Measurements from ENCODE around the gene SYT6. TPM values are rescaled to one million over a fixed set of nuclear protein-coding genes. Genes with fewer than 3 reads are reported as not detected.

Gene SYT6
- total RNA-seq, 1 experiment from 2014 or later, result 54.2 TPM

- DNase-seq (ENCODE audit: low spot score) (no peak), ATAC-seq (no peak)
- Mint-ChIP-seq H3K9me3 (no peaks in the 10 kb centered on the region), H3K4me3 (no peak overlapping the region), H3K36me3 (peaks cover 67% of the 10 kb centered on the region), H3K27me3 (ENCODE audit: low read depth) (no peaks in the 10 kb centered on the region; the same call in 1 of the 2 replicates), H3K27ac (no peak overlapping the region), H3K4me1 (peaks cover 84% of the 10 kb centered on the region)
- ChIA-PET CTCF (interaction anchor here (0.7 to 4.0 kb wide), 8 partner anchors 10 to 220 kb away, joined by 3 to 17 read pairs (median 6); partner anchors contain the start of genes OLFML3 and SYT6), POLR2A (interaction anchor here (1.0 kb wide), 1 partner anchor 36 kb away, joined by 3 read pairs; the partner anchor contains the start of gene SYT6)
- TF ChIP-seq, protein P1, sequence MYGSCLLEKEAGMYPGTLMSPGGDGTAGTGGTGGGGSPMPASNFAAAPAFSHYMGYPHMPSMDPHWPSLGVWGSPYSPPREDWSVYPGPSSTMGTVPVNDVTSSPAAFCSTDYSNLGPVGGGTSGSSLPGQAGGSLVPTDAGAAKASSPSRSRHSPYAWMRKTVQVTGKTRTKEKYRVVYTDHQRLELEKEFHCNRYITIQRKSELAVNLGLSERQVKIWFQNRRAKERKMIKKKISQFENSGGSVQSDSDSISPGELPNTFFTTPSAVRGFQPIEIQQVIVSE (CRISPR knock-in tag; IDR thresholded peaks at IDR 0.05; ENCODE audit: borderline replicate concordance), result no peak
- no peak for TF ChIP-seq RORB (CRISPR knock-in tag; IDR thresholded peaks at IDR 0.05)
- TF ChIP-seq, protein P2, sequence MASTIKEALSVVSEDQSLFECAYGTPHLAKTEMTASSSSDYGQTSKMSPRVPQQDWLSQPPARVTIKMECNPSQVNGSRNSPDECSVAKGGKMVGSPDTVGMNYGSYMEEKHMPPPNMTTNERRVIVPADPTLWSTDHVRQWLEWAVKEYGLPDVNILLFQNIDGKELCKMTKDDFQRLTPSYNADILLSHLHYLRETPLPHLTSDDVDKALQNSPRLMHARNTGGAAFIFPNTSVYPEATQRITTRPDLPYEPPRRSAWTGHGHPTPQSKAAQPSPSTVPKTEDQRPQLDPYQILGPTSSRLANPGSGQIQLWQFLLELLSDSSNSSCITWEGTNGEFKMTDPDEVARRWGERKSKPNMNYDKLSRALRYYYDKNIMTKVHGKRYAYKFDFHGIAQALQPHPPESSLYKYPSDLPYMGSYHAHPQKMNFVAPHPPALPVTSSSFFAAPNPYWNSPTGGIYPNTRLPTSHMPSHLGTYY (CRISPR knock-in tag; IDR thresholded peaks at IDR 0.05), result no peak
- no peak for TF ChIP-seq MAX (CRISPR knock-in tag; IDR thresholded peaks at IDR 0.05)
- no peak for TF ChIP-seq NFYB (CRISPR knock-in tag; conservative IDR thresholded peaks at IDR 0.05; ENCODE audit: low read depth)
- no peak for TF ChIP-seq ZNF423 (CRISPR knock-in tag; IDR thresholded peaks at IDR 0.05)
- TF ChIP-seq ZNF671 (CRISPR knock-in tag; IDR thresholded peaks at IDR 0.05), result no peak
- TF ChIP-seq TEAD1 (CRISPR knock-in tag; IDR thresholded peaks at IDR 0.05), result no peak
- TF ChIP-seq RELA (CRISPR knock-in tag; IDR thresholded peaks at IDR 0.05; ENCODE audit: borderline replicate concordance), result no peak
- no peak for TF ChIP-seq ZNF416 (CRISPR knock-in tag; IDR thresholded peaks at IDR 0.05)
- no peak for TF ChIP-seq PREB (CRISPR knock-in tag; IDR thresholded peaks at IDR 0.05; ENCODE audit: borderline replicate concordance)
- no peak for TF ChIP-seq ZNF121 (CRISPR knock-in tag; IDR thresholded peaks at IDR 0.05)
- TF ChIP-seq IRF1 (CRISPR knock-in tag; IDR thresholded peaks at IDR 0.05), result no peak
- TF ChIP-seq NFE2L1 (CRISPR knock-in tag; IDR thresholded peaks at IDR 0.05), result no peak
- no peak for TF ChIP-seq TEAD4 (CRISPR knock-in tag; IDR thresholded peaks at IDR 0.05)
These were observed 36.0 kb downstream of the SYT6 start for GRCh38 chr1:114117654-114118053.

DNA sequence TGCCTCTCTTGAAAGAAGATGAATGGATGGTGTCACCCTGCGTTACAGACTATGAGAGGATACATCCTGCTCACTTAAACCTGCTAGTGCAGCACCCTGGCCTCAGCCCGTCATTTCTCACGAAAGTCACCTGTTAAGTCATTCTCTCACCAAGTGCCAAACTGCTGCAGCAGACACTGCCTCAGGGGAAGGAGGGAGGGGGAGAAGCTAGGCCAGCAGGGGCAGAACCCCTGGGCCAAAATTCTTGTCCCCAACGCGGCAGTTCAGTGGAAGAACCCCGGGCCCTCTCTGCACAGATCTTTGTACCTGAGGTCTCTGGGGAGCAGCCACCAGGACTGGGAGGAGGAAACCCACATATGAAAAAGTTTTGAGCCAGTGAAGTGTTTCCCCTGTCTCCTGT lies 37.6 kb downstream of the SYT6 start:
- POLR2A ChIA-PET, result no interaction called here
- CTCF ChIA-PET, result interaction anchor here (0.8 to 1.6 kb wide), 2 partner anchors 11 to 167 kb away, joined by 3 read pairs; no protein-coding TSS in a partner anchor
- H3K27me3 Mint-ChIP-seq (ENCODE audit: low read depth), result no peaks in the 10 kb centered on the region; the same call in 1 of the 2 replicates
- H3K4me1 Mint-ChIP-seq, result peaks cover 87% of the 10 kb centered on the region
- peaks cover 73% of the 10 kb centered on the region for H3K36me3 Mint-ChIP-seq
- H3K4me3 Mint-ChIP-seq, result no peak overlapping the region
- H3K9me3 Mint-ChIP-seq, result no peaks in the 10 kb centered on the region
- H3K27ac Mint-ChIP-seq, result peak overlapping the region; percentile 38; the same call in 1 of the 2 replicates
- no peak for ATAC-seq
- no peak for DNase-seq (ENCODE audit: low spot score)
- TF ChIP-seq PRDM15 (CRISPR knock-in tag; IDR thresholded peaks at IDR 0.05), result no peak
- no peak for TF ChIP-seq NR2C2 (CRISPR knock-in tag; IDR thresholded peaks at IDR 0.05)
- no peak for TF ChIP-seq ZNF317 (CRISPR knock-in tag; IDR thresholded peaks at IDR 0.05; ENCODE audit: borderline replicate concordance, low read depth)
- TF ChIP-seq, protein P3, sequence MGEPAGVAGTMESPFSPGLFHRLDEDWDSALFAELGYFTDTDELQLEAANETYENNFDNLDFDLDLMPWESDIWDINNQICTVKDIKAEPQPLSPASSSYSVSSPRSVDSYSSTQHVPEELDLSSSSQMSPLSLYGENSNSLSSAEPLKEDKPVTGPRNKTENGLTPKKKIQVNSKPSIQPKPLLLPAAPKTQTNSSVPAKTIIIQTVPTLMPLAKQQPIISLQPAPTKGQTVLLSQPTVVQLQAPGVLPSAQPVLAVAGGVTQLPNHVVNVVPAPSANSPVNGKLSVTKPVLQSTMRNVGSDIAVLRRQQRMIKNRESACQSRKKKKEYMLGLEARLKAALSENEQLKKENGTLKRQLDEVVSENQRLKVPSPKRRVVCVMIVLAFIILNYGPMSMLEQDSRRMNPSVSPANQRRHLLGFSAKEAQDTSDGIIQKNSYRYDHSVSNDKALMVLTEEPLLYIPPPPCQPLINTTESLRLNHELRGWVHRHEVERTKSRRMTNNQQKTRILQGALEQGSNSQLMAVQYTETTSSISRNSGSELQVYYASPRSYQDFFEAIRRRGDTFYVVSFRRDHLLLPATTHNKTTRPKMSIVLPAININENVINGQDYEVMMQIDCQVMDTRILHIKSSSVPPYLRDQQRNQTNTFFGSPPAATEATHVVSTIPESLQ (CRISPR knock-in tag; IDR thresholded peaks at IDR 0.05), result no peak
- no peak for TF ChIP-seq NFYB (CRISPR knock-in tag; conservative IDR thresholded peaks at IDR 0.05; ENCODE audit: low read depth)
- TF ChIP-seq GABPB1 (CRISPR knock-in tag; IDR thresholded peaks at IDR 0.05), result no peak
- TF ChIP-seq, protein P4, sequence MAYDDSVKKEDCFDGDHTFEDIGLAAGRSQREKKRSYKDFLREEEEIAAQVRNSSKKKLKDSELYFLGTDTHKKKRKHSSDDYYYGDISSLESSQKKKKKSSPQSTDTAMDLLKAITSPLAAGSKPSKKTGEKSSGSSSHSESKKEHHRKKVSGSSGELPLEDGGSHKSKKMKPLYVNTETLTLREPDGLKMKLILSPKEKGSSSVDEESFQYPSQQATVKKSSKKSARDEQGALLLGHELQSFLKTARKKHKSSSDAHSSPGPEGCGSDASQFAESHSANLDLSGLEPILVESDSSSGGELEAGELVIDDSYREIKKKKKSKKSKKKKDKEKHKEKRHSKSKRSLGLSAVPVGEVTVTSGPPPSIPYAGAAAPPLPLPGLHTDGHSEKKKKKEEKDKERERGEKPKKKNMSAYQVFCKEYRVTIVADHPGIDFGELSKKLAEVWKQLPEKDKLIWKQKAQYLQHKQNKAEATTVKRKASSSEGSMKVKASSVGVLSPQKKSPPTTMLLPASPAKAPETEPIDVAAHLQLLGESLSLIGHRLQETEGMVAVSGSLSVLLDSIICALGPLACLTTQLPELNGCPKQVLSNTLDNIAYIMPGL (CRISPR knock-in tag; IDR thresholded peaks at IDR 0.05), result no peak
- no peak for TF ChIP-seq IRF1 (CRISPR knock-in tag; IDR thresholded peaks at IDR 0.05)
- TF ChIP-seq FOXJ3 (CRISPR knock-in tag; IDR thresholded peaks at IDR 0.05; ENCODE audit: borderline replicate concordance), result no peak
- no peak for TF ChIP-seq MXD4 (CRISPR knock-in tag; IDR thresholded peaks at IDR 0.05; ENCODE audit: borderline replicate concordance)
- TF ChIP-seq JUN (CRISPR knock-in tag; IDR thresholded peaks at IDR 0.05), result no peak
